ENCODE data around the gene MRPS27. TPM values are rescaled to one million over a fixed set of nuclear protein-coding genes. Genes with fewer than 3 reads are reported as not detected.

Gene MRPS27
- total RNA-seq, 1 donor = 83.6 TPM

- no peak for TF ChIP-seq CTCF (IDR thresholded peaks at IDR 0.05; ENCODE audit: insufficient read depth, low read length)
- no peak overlapping the region for H3K4me3 ChIP-seq (ENCODE audit: low read depth, low read length)
- peak; percentile 57 for DNase-seq (ENCODE audit: low read depth)
Measured at GRCh38 chr5:72246954-72247442, 73.0 kb downstream of the MRPS27 start.

- peak; percentile 56 for DNase-seq (ENCODE audit: low read depth)
- TF ChIP-seq CTCF (IDR thresholded peaks at IDR 0.05; ENCODE audit: insufficient read depth, low read length) = peak; percentile 48
- no peak overlapping the region for H3K4me3 ChIP-seq (ENCODE audit: low read depth, low read length)
Measured at GRCh38 chr5:72245951-72246532, 74.0 kb downstream of the MRPS27 start.

- no peak for DNase-seq (ENCODE audit: low read depth)
- TF ChIP-seq CTCF (IDR thresholded peaks at IDR 0.05; ENCODE audit: insufficient read depth, low read length) = no peak
- no peak overlapping the region for H3K4me3 ChIP-seq (ENCODE audit: low read depth, low read length)
Measured at GRCh38 chr5:72245546-72245945, 74.5 kb downstream of the MRPS27 start.

GRCh38 chr5:72244862-72245371 is 75.1 kb downstream of the MRPS27 start:
- peak; percentile 64 for TF ChIP-seq CTCF (IDR thresholded peaks at IDR 0.05; ENCODE audit: insufficient read depth, low read length)
- peak; percentile 75 for DNase-seq (ENCODE audit: low read depth)

GRCh38 chr5:72243706-72244105 is 76.3 kb downstream of the MRPS27 start:
- no peak overlapping the region for H3K4me3 ChIP-seq (ENCODE audit: low read depth, low read length)
- no peak for TF ChIP-seq CTCF (IDR thresholded peaks at IDR 0.05; ENCODE audit: insufficient read depth, low read length)
- DNase-seq (ENCODE audit: low read depth) = no peak

More at GRCh38 chr5:72244862-72245371, 75.1 kb downstream of the MRPS27 start:
- H3K4me3 ChIP-seq (ENCODE audit: low read depth, low read length) = no peak overlapping the region

- no peak overlapping the region for H3K4me3 ChIP-seq (ENCODE audit: low read depth, low read length)
- no peak for DNase-seq (ENCODE audit: low read depth)
- TF ChIP-seq CTCF (IDR thresholded peaks at IDR 0.05; ENCODE audit: insufficient read depth, low read length) = no peak
Measured at GRCh38 chr5:72242796-72243475, 77.1 kb downstream of the MRPS27 start.

All from fibroblast of the aortic adventitia (primary cell).